Measurements from ENCODE around the gene AHI1.
A peak's percentile ranks its signal among the peaks of the same experiment; 100 is the strongest.

Gene AHI1

DNA sequence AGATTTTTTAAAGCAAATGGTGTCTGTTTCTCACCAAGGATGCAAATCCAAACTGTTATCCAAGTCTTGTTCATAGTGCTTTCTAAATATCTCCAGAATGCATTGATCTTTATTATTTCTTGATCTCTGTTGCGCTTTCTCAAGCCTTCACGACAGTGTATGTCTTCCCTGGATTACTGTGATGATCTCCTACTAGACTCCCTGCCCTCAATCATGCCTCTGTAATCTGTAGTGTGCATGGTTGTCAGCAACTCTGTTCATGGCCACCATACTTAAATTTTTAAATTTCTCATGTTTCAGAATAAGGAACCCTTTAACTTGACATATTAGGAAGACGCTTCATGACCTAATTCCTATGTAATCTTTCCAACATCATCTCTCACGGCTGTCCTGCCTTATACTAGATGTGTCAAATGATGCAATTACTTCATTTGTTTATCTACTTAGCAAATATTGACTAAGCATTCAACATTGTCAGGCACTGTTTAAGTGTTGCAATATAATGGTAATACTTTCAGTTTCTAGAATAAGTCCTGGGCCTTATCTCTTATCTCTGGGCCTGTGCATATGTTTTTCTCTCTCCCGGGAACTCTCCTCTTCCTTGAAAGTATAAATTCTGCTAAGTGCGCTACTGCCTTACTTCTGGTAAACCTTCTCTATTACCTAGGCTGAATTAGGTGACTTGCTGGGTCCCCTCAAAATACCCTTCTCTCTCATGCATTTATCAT is 25.6 kb upstream of the AHI1 start:
- Mint-ChIP-seq H3K4me3 (no peak overlapping the region), H3K27ac (no peak overlapping the region), H3K36me3 (ENCODE audit: low read depth) (no peaks in the 10 kb centered on the region), H3K4me1 (ENCODE audit: low read depth) (peaks cover 7% of the 10 kb centered on the region), H3K9me3 (peaks cover 3% of the 10 kb centered on the region), H3K27me3 (no peaks in the 10 kb centered on the region)
- DNase-seq = no peak

DNA sequence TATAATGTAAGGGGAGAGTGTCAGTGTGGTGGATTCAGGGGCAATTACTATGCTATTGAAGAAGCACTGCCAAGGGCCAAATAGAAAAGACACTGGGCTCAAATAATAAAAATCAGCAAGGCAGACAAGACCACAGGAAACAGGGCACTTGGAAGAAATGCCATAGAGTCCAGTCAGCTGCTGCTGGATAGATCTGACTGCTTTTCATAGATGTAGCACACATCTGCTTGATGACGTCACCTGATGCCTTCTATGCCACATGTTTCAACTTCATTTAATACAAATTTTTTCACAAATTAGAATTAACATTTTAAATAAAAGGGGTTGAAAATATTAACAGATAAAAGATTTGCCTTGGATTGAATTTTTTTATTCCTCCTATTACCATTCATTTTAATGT is 23.9 kb upstream of the AHI1 start:
- Mint-ChIP-seq H3K9me3 (peaks cover 3% of the 10 kb centered on the region), H3K27me3 (no peaks in the 10 kb centered on the region), H3K4me3 (no peak overlapping the region), H3K27ac (no peak overlapping the region), H3K36me3 (ENCODE audit: low read depth) (no peaks in the 10 kb centered on the region), H3K4me1 (ENCODE audit: low read depth) (peaks cover 7% of the 10 kb centered on the region)
- no peak for DNase-seq

DNA sequence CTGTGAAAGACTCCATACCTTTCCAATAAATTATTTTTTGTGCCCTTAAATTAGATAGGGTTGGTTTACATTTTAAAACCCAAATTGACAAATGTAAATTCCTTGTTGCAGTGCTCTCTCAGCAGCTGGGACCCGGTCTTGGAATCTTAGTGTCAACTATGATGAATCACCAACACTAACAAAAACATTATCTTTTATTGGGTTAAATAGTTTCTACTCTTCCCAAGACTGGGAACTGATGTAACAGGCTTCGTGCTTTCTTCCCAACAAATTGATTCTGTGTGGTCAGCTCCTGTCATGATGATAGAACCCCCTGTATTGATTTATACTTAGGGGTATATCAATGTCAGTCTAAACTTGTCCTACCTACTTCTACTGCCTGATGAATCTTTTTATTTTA is 23.2 kb upstream of the AHI1 start:
- no peaks in the 10 kb centered on the region for H3K27me3 Mint-ChIP-seq
- DNase-seq = no peak

DNA sequence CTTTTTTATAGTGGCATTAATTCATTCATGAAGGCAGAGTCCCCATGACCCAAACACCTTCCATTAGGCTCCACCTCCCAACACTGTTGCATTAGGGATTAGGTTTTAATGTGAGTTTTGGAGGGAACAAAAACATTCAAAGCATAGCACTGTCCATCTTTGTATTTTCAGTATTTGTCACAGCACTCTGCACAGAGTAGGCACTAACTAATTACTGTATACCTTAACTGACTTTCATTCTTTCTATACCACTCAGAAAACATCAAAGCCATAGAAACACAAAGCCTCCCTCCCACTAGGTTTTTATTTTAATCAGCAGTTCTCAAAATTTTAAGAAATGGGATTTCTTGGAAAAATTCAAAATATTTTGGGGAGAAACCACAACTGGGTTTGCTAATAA is 21.8 kb upstream of the AHI1 start:
- Mint-ChIP-seq H3K4me3 (no peak overlapping the region), H3K27ac (no peak overlapping the region), H3K4me1 (ENCODE audit: low read depth) (peaks cover 7% of the 10 kb centered on the region), H3K27me3 (no peaks in the 10 kb centered on the region), H3K36me3 (ENCODE audit: low read depth) (no peaks in the 10 kb centered on the region), H3K9me3 (peaks cover 3% of the 10 kb centered on the region)
- DNase-seq = no peak

More for the DNA sequence above, 23.2 kb upstream of the AHI1 start:
- H3K36me3 Mint-ChIP-seq (ENCODE audit: low read depth) = no peaks in the 10 kb centered on the region
- no peak overlapping the region for H3K27ac Mint-ChIP-seq
- H3K9me3 Mint-ChIP-seq = peaks cover 3% of the 10 kb centered on the region
- peaks cover 7% of the 10 kb centered on the region for H3K4me1 Mint-ChIP-seq (ENCODE audit: low read depth)
- no peak overlapping the region for H3K4me3 Mint-ChIP-seq

DNA sequence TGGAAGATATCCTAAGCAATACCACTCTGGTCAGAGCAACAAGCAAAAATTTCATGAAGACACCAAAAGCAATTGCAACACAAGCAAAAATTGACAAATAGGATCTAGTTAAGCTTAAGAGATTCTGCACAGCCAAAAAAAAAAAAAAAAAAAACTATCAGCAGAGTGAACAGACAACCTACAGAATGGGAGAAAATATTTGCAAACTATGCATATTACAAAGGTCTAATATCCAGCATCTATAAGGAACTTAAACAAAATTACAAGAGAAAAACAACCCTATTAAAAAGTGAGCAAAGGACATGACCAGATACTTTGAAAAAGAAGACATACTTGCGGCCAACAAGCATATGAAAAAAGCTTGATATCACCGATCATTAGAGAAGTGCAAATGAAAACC is 20.0 kb upstream of the AHI1 start:
- peaks cover 10% of the 10 kb centered on the region for H3K4me1 Mint-ChIP-seq (ENCODE audit: low read depth)
- DNase-seq = no peak
- no peaks in the 10 kb centered on the region for H3K27me3 Mint-ChIP-seq
- H3K4me3 Mint-ChIP-seq = no peak overlapping the region
- no peaks in the 10 kb centered on the region for H3K36me3 Mint-ChIP-seq (ENCODE audit: low read depth)
- no peak overlapping the region for H3K27ac Mint-ChIP-seq
- peaks cover 6% of the 10 kb centered on the region for H3K9me3 Mint-ChIP-seq

DNA sequence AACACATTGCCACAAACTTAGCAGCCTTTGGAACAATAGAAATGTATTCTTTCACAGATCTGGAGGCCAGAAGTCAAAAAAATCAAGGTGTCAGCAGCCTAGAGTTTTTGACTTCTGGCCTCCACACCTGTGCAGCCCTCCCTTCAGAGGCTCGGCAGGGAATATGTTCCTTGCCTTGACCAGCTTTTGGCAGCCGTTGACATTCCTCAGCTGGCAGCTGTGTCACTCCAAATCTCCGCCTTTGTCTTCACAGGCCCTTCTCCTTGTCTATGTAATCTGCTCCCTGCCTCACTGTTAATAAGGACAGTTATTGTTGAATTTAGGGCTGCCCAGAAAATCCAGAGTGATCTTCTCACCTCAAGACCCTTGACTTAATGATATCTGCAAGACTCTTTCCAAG is 17.2 kb upstream of the AHI1 start:
- Mint-ChIP-seq H3K4me3 (no peak overlapping the region), H3K27me3 (peaks cover 5% of the 10 kb centered on the region), H3K4me1 (ENCODE audit: low read depth) (peaks cover 9% of the 10 kb centered on the region), H3K9me3 (peaks cover 6% of the 10 kb centered on the region), H3K27ac (no peak overlapping the region), H3K36me3 (ENCODE audit: low read depth) (no peaks in the 10 kb centered on the region)
- DNase-seq = no peak

DNA sequence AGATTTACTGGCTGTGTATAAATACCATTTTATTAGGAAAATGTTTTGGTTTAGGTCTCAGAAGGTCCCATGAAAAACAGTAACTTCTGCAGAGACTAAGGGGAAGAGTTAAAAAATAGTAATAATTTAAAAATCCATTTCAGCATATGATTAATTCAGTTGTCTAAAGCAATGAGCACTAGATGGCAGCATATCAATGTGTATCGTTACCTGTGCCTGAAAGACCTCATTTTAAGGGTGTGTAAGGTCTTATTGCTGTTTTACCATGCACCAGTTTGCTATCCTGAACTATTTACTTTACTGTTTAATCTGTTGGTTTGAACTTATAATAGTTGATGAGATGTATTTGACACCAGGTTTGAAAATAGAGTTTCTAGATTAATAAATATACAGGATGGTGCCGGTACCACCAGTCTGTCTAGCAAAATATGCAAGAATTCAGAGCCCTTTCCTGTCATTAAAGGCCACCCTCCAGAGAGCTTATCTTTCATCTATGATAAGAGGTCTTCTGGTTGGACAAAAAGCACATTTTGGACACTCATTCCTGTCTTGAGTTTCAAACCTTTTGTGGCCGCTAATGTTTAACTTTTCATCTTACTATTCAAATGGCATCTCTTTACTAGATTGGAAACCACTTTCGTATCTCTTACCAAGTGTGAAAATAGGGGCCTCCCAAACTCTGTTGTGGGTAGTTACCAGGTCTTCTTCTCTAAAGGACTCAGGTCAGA is 8.9 kb upstream of the AHI1 start:
- no peak for DNase-seq
- H3K27me3 Mint-ChIP-seq = peaks cover under 1% of the 10 kb centered on the region
- H3K27ac Mint-ChIP-seq = peak overlapping the region; percentile 77
- peaks cover 13% of the 10 kb centered on the region for H3K4me1 Mint-ChIP-seq (ENCODE audit: low read depth)
- H3K9me3 Mint-ChIP-seq = no peaks in the 10 kb centered on the region
- no peaks in the 10 kb centered on the region for H3K36me3 Mint-ChIP-seq (ENCODE audit: low read depth)
- H3K4me3 Mint-ChIP-seq = no peak overlapping the region

DNA sequence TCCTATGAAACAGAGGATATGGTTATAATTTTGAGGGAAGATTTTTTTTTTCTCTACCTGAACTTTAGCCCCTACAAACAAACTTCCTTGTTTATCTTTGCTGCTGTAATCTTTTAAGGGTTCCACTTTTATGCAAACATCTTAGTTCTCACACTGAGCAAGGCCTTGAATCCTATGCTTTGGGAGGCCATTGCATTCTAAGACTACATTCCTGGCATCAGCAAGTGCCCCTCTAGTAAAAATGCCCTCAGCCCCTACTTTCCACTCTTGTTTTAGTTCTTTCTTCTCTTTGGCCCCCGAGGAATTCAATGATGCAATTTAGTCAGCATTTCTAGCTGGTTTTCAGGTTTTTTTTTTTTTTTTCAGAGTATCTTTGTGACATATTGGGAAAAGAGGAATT is 8.1 kb upstream of the AHI1 start:
- no peaks in the 10 kb centered on the region for H3K27me3 Mint-ChIP-seq
- H3K9me3 Mint-ChIP-seq = no peaks in the 10 kb centered on the region
- no peak overlapping the region for H3K27ac Mint-ChIP-seq
- no peak for DNase-seq
- no peaks in the 10 kb centered on the region for H3K36me3 Mint-ChIP-seq (ENCODE audit: low read depth)
- H3K4me3 Mint-ChIP-seq = no peak overlapping the region
- H3K4me1 Mint-ChIP-seq (ENCODE audit: low read depth) = peaks cover 13% of the 10 kb centered on the region

DNA sequence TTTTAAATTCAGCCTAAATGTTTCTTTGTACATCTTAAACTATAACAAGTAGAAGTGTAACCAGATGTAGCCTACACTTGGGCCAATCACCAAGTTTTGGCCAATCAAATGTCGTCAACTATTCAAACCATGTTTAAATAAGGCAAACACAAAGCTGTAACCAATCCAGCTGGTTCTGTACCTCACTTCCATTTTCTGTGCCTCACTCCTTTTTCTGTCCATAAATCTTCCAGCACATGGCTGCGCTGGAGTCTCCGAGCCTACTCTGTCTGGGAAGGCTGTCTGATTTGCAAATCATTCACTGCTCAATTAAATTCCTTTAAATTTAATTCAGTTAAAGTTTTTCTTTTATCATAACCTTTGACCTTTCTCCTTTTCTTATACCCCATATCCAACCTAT is 7.7 kb upstream of the AHI1 start:
- H3K27ac Mint-ChIP-seq = no peak overlapping the region
- H3K36me3 Mint-ChIP-seq (ENCODE audit: low read depth) = no peaks in the 10 kb centered on the region
- no peaks in the 10 kb centered on the region for H3K27me3 Mint-ChIP-seq
- H3K4me1 Mint-ChIP-seq (ENCODE audit: low read depth) = peaks cover 13% of the 10 kb centered on the region
- H3K9me3 Mint-ChIP-seq = no peaks in the 10 kb centered on the region
- no peak overlapping the region for H3K4me3 Mint-ChIP-seq
- DNase-seq = no peak

DNA sequence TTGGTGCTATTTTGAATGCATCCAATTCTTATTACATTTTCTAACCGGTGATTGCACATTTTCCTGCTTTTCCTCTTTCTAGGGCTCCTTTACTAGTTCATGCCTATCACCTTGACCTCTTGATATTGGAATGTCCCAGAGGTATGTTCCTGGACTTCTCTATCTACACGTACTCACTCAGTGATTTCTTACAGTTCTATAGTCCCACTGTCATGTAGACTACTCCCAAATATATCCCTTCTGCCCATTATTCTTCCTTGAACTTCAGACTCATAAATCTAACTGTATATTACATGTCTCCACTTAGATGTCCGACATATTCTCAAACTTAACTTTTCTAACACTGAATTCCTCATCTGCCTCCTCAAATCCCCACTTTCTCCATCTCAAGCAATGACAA is 7.2 kb upstream of the AHI1 start:
- Mint-ChIP-seq H3K4me1 (ENCODE audit: low read depth) (peaks cover 13% of the 10 kb centered on the region), H3K36me3 (ENCODE audit: low read depth) (no peaks in the 10 kb centered on the region), H3K4me3 (no peak overlapping the region), H3K27ac (no peak overlapping the region), H3K27me3 (no peaks in the 10 kb centered on the region), H3K9me3 (no peaks in the 10 kb centered on the region)
- no peak for DNase-seq

DNA sequence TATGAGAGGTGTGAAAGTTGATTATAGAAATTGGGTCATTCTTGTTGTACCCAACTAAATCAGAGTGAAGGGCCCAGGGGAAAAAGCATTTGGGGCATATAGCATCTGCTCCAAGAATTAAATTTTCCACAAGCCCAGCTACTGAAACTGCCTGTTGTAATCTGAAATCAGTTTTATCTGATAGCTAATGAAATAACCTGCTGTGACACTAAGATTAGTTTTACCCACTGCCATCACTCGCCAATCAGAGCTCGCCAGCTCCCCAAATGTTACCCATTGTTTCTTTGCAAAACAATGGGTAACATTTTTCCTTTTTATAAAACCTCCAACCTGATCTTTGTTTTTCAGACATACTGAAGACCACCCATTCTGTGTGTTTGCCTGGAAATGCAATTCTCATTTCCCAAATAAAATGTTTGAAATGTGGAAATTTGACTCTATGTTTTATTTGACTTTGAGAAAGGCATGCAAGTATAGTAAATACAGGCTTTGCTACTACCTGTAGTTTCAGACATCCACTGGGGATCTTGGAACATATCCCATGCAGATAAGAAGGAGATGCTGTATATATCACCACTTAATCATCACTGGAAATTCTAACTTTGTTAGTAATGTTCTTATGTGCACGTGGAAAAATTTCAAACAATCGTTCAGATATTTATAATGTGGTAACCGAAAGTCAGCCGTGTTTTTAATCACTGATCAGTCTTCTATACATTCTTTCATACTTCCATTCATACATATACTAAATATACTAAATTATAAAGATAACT is 6.3 kb upstream of the AHI1 start:
- Mint-ChIP-seq H3K27ac (no peak overlapping the region), H3K4me3 (no peak overlapping the region), H3K27me3 (no peaks in the 10 kb centered on the region), H3K9me3 (no peaks in the 10 kb centered on the region), H3K4me1 (ENCODE audit: low read depth) (peaks cover 13% of the 10 kb centered on the region), H3K36me3 (ENCODE audit: low read depth) (no peaks in the 10 kb centered on the region)
- DNase-seq = no peak

DNA sequence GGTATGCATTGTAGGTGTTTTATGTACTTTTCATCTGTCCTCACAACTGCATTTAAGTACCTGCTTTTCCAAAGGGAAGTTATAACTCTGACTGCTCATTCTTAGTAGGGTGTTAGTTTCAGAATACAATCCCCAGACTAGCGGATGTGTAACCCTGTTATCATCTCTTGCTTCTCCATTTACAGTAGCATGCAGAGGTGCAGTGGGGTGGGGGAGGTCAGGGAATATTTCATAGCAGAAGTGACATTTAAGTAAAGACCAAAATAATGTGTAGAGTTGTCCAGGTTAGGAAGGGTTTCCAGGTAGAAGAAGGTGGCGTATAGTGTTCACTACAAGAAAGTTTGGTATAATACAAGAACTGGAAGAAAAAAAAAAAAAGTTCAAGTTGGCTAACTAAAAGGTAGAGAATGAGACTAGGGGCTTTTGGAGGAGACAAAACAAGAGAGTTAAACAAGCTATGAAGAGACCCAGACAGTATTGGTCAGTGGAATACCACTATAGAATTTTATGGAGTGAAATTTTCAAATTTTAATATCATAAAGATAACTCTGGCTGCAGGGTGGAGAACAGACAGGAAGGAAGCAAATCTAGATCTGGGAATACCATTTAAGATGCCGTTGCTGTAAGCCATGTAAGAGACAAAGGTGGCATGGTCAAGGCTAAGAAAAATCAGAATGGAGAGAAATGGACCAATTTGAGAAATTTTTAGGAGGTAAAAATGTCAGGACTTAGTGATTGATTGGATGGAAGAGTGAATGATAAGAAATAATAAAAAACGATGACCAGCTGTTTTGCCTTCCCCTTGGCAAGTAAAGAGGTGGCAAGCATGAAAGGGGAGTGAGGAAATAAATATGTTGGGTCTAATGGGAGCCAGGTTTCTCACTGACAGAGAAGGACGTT is 2.2 kb upstream of the AHI1 start:
- DNase-seq = no peak
- Mint-ChIP-seq H3K27me3 (no peaks in the 10 kb centered on the region), H3K9me3 (no peaks in the 10 kb centered on the region), H3K4me1 (ENCODE audit: low read depth) (peaks cover 15% of the 10 kb centered on the region), H3K4me3 (no peak overlapping the region), H3K27ac (no peak overlapping the region), H3K36me3 (ENCODE audit: low read depth) (peaks cover 19% of the 10 kb centered on the region)

DNA sequence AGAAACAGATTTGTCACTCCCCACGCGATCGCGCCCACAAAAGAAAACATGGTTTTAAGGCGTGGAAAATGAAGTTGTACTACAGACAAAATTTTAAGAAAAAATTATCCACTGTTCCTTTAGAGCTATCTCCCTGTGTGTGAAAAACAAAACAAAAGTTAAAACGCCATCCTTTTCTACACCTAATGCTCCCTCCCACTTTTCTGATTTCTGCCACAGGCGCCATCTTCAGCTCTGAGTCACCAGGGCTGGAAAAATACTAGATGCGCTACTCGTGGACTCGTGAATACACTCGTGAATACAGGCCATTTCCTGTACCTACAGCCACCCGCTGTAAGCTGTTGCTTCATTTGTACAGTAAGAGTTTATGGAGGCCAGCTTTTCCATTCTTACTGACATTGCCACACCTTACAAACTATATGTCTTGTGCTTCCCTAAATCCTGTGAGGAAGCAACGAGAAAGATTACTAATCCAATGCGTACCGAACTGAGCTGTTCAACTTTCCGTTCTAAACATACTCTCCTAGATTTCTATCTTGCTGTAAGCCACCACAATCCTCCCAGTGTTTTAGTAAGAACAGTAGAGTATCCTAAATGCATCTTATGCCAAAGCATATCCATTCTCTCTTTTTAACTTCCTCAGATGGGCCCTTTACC is 773 bp upstream of the AHI1 start:
- Mint-ChIP-seq H3K9me3 (no peaks in the 10 kb centered on the region), H3K36me3 (ENCODE audit: low read depth) (peaks cover 32% of the 10 kb centered on the region), H3K27ac (no peak overlapping the region), H3K4me1 (ENCODE audit: low read depth) (peaks cover 19% of the 10 kb centered on the region), H3K27me3 (no peaks in the 10 kb centered on the region), H3K4me3 (no peak overlapping the region)
- peak; percentile 63 for DNase-seq

Data from activated T-cell treated with anti-CD3 and anti-CD28 coated beads, Interleukin-2, amount 50 U/mL, for 24 hours (primary cell).